CD4-positive, alpha-beta memory T cell (primary cell): Measurements from ENCODE around the gene LSM7. TPM values are rescaled to one million over a fixed set of nuclear protein-coding genes. Genes with fewer than 3 reads are reported as not detected.

Experiments
- CTCF ChIA-PET: fragments of 350-600 bp; sonication (Branson Sonifier 250); formaldehyde crosslinking; loops from one replicate; lab custom pipeline; 2021; ENCODE audit warnings: inconsistent platforms; ENCODE audit not compliant: partially characterized antibody; lab: Charles Lee
- POLR2A ChIA-PET: fragments of 350-600 bp; sonication (Branson Sonifier 250); formaldehyde crosslinking; loops from one replicate; lab custom pipeline; 2021; ENCODE audit not compliant: partially characterized antibody; lab: Charles Lee
- DNase-seq, 5 donors: peaks; one replicate each; pipeline versions ENCODE4 v3.0.0 to v3.0.0-alpha.2; 2020 to 2022; ENCODE audit warnings: mixed read lengths in 1 of 5
- H3K27ac ChIP-seq: one replicate; pipeline ENCODE4 v1.7.0; 2013; ENCODE audit warnings: low read depth, low read length
- H3K27me3 ChIP-seq: 2 replicates; pipeline ENCODE4 v1.7.0; 2013; ENCODE audit warnings: mild to moderate bottlenecking, low read length, moderate library complexity; ENCODE audit not compliant: insufficient read depth
- H3K36me3 ChIP-seq: 2 replicates; pipeline ENCODE4 v1.7.0; 2013; ENCODE audit warnings: mild to moderate bottlenecking, low read length, moderate library complexity; ENCODE audit not compliant: insufficient read depth
- H3K4me1 ChIP-seq: 2 replicates; pipeline ENCODE4 v1.7.0; 2013; ENCODE audit warnings: mild to moderate bottlenecking, low read length, moderate library complexity; ENCODE audit not compliant: insufficient read depth
- H3K4me3 ChIP-seq, 2 donors: one replicate each; pipeline ENCODE4 v1.7.0; 2013; ENCODE audit warnings: low read length in 2 of 2, mild to moderate bottlenecking in 1 of 2
- H3K9me3 ChIP-seq, 2 donors: one replicate each; pipeline ENCODE4 v1.7.0; 2013; ENCODE audit warnings: low read length in 2 of 2, control low read depth in 1 of 2; ENCODE audit not compliant: control insufficient read depth in 1 of 2
- H3K27ac Mint-ChIP-seq, 7 donors: one replicate each; pipeline ENCODE4 v1.8.0; 2020 to 2021; ENCODE audit warnings: mixed read lengths in 7 of 7, mild to moderate bottlenecking in 6 of 7, inconsistent platforms in 3 of 7, moderate library complexity in 3 of 7
- H3K27me3 Mint-ChIP-seq, 2 donors: one replicate each; pipeline ENCODE4 v1.8.0; 2020 to 2021; ENCODE audit warnings: mixed read lengths in 2 of 2
- H3K36me3 Mint-ChIP-seq, 2 donors: one replicate each; pipeline ENCODE4 v1.8.0; 2020 to 2021; ENCODE audit warnings: mixed read lengths in 2 of 2, inconsistent platforms in 1 of 2, mild to moderate bottlenecking in 1 of 2
- H3K4me1 Mint-ChIP-seq, 4 donors: one replicate each; pipeline ENCODE4 v1.8.0; 2020 to 2021; ENCODE audit warnings: mixed read lengths in 4 of 4, mild to moderate bottlenecking in 1 of 4
- H3K4me3 Mint-ChIP-seq, 8 donors: one replicate each; pipeline ENCODE4 v1.8.0; 2020 to 2021; ENCODE audit warnings: mixed read lengths in 8 of 8, mild to moderate bottlenecking in 7 of 8, moderate library complexity in 6 of 8, inconsistent platforms in 3 of 8
- H3K9me3 Mint-ChIP-seq, 8 donors: one replicate each; pipeline ENCODE4 v1.8.0; 2020 to 2021; ENCODE audit warnings: mixed read lengths in 8 of 8, mild to moderate bottlenecking in 5 of 8, inconsistent platforms in 3 of 8, moderate library complexity in 1 of 8
- intact Hi-C: fragments of 100-400 bp; cut with micrococcal nuclease; formaldehyde crosslinking; loops from one replicate; pipeline ENCODE4 v1.15.1; 2023
- polyA plus RNA-seq, 2 donors: library from polyadenylated mRNA; unstranded; fragments of 300-500 nt; fragmentation: Illumina TruSeq; gene quantifications; one replicate each; pipeline ENCODE4 v1.2.3, GENCODE V29; 2021
- total RNA-seq, 2 experiments: library from RNA; stranded (reverse); gene quantifications; one replicate each; pipeline ENCODE4 v1.2.3, GENCODE V29; 2021

Gene LSM7
- total and polyA plus RNA-seq, 4 experiments from 2014 or later = 107 to 171 (median 137) TPM

DNA sequence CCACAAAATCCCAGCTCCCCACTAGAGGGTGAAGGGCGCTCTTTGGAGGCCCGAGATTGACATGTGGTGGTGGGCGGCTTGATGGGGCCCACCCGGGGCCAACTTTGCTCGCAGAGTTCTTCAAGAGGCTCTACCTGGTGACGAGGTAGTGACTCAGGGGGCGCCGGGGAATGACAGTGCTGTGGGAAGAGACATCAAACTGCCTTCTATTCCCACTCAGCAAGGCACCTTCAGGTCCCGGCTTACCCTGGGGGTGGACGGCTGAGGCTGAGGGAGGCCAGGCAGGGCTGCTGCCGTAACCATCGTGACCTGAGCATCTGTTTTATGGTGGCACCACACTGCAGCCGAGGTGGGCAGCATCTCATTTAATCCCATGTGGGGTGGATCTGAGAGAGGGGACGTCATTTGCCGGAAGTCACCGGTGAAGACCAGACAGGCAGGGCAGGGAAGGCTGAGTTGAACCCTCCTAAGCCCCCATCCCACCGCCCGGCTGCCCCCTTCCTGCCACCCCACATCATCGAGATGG is 22.0 kb downstream of the LSM7 start:
- no peaks in the 10 kb centered on the region for H3K36me3 Mint-ChIP-seq
- Histone ChIP-seq H3K36me3 (no peaks in the 10 kb centered on the region), H3K27me3 (peaks cover 27% of the 10 kb centered on the region), H3K4me3 (no peak overlapping the region), H3K4me1 (peaks cover 12% of the 10 kb centered on the region), H3K9me3 (no peaks in the 10 kb centered on the region), H3K27ac (no peak overlapping the region)
- peak overlapping the region in 1 of 7 donors; percentile 60 for H3K27ac Mint-ChIP-seq
- intact Hi-C loops = no loop called here
- no peak for DNase-seq
- peaks cover 4 to 23% (median 13%) of the 10 kb centered on the region in 4 donors for H3K4me1 Mint-ChIP-seq
- POLR2A ChIA-PET = no interaction called here
- peaks cover 17 to 32% of the 10 kb centered on the region in 2 donors for H3K27me3 Mint-ChIP-seq
- H3K4me3 Mint-ChIP-seq = no peak overlapping the region
- peaks cover 0 to 4% (median 0%) of the 10 kb centered on the region in 8 donors for H3K9me3 Mint-ChIP-seq
- CTCF ChIA-PET = no interaction called here

DNA sequence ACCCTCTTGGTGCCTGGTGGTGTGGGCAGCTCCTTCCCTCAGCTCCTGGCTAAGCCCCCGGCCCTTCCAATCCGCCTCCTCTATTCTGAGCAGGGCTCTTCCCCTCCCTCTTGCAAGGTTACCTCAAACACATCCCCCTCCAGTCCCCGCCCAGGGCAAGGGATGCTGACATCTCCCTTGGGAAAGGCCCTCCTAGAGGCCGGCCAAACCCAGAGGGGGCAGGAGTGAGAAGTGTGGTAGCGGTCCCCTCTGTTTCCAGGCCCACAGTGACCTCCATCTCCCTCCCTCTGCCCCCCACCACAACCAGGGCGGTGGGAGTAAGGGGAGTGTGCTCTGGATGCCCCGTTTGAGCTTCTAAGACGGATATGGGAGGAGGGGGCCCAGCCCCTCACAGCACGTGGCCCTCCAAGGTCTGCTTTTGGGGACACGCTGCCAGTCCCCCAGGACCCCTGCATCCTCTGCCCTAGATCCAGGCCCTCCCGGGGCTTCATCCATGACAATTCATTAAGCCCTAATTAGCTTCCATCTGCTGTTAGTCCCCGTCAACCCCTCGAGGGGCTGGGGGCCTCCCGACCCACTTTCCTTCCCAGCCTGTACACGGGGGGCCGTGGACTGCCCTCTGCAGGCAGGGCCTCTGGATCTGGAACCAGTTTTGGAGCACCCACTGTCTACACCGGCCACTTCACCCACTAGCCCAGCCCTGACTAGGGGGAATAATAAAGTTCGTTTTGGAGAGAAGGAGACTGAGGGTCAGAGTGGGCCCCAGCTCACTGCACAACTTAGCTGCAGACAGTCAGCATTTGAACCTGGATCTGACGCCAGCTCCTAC is 22.7 kb downstream of the LSM7 start:
- no peaks in the 10 kb centered on the region for H3K36me3 Mint-ChIP-seq
- H3K4me1 ChIP-seq = peaks cover 12% of the 10 kb centered on the region
- H3K4me3 Mint-ChIP-seq = peak overlapping the region in 1 of 8 donors; percentile 16
- DNase-seq = no peak
- intact Hi-C loops = no loop called here
- peaks cover 20 to 32% of the 10 kb centered on the region in 2 donors for H3K27me3 Mint-ChIP-seq
- POLR2A ChIA-PET = interaction anchor here (1.1 kb wide), 1 partner anchor 23 kb away, joined by 3 read pairs; the partner anchor contains the start of gene PEAK3
- peaks cover 27% of the 10 kb centered on the region for H3K27me3 ChIP-seq
- peaks cover 0 to 4% (median 0%) of the 10 kb centered on the region in 8 donors for H3K9me3 Mint-ChIP-seq
- H3K27ac ChIP-seq = no peak overlapping the region
- no peak overlapping the region for H3K4me3 ChIP-seq
- no peaks in the 10 kb centered on the region for H3K9me3 ChIP-seq
- CTCF ChIA-PET = no interaction called here
- H3K27ac Mint-ChIP-seq = peak overlapping the region in 1 of 7 donors; percentile 60
- H3K36me3 ChIP-seq = no peaks in the 10 kb centered on the region
- peaks cover 4 to 23% (median 13%) of the 10 kb centered on the region in 4 donors for H3K4me1 Mint-ChIP-seq

DNA sequence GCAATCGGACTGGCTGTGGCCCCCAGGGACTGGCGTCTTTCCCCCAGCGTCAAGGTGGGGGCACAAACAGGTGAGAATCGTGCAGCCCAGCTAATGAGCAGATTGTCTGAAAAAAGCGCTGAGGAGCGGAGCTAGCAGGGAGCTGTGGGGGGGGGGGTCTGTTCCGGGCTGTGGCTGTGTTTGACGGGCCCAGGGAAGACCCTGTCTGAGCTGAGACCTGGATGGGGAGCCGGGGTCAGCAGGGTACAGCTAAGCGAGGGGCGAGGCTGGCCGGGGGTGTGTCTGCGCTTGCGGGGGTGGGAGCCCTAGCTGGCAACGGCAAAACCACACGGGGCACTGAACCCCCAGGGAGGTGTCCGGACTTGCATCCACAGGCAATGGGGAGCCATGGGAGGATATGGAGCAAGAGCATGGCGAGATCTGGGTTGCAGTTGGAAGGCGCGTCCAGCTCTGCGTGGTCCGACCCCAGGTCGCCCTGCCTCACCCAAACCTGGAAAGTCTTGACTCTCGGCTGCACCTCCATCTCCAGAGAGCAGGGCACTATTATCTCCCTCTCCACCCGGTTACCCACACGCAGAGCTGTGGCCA is 25.1 kb downstream of the LSM7 start:
- intact Hi-C loops = no loop called here
- H3K4me3 Mint-ChIP-seq = peak overlapping the region in 4 of 8 donors; percentile 53 to 80 (median 75)
- Histone ChIP-seq H3K4me3 (no peak overlapping the region), H3K27me3 (peaks cover 21% of the 10 kb centered on the region), H3K4me1 (peaks cover 10% of the 10 kb centered on the region), H3K36me3 (no peaks in the 10 kb centered on the region), H3K27ac (no peak overlapping the region), H3K9me3 (no peaks in the 10 kb centered on the region)
- ChIA-PET POLR2A (interaction anchor here (1.1 to 2.1 kb wide), 3 partner anchors 12 to 28 kb away, joined by 3 to 10 read pairs (median 4); no protein-coding TSS in a partner anchor), CTCF (no interaction called here)
- DNase-seq = no peak
- peaks cover 2 to 19% (median 9%) of the 10 kb centered on the region in 4 donors for H3K4me1 Mint-ChIP-seq
- peaks cover 10 to 24% of the 10 kb centered on the region in 2 donors for H3K27me3 Mint-ChIP-seq
- H3K27ac Mint-ChIP-seq = peak overlapping the region in 1 of 7 donors; percentile 57
- no peaks in the 10 kb centered on the region for H3K36me3 Mint-ChIP-seq
- peaks cover 0 to 2% (median 0%) of the 10 kb centered on the region in 8 donors for H3K9me3 Mint-ChIP-seq

DNA sequence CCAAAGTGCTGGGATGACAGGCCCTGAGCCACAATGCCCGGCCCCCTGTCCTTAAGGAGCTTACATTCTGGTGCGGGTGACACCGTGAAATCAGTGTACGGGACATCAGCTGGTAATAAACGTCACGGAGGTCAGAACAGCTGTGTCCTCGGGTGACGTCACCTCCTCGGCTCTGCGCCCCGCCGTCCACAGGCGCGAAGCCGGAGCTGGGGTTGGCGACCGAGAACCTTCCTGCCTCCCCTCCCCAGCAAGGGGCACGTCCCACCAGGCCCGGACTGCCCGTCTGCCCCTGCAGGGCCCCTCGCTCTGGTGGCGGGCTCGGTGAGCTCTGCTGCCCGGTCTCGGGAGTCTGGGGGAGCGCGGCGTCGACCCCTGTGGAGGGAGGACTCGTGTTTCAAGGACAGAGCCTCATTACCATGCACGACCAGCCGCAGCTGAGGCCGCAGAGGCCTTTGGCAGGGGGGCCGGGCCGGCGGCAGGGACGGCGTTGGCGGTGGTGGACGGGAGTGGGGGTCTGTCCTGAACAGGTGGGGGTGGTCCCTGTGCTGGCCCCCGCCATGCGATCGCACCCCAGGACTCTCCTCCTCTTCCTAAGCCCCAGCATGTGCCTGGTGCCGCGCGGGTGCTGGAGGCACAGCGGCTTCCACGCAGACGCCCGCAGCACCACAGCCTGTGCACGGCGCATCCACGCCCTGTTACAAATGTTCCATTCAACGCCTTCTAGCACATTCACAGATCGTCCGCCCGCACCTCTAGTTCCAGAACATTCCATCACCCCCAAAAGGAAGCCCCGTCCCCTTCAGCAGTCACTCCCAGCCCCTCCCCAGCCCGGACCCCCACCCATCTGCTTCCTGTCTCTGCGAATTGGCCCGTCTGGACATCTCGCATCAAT is 25.8 kb downstream of the LSM7 start:
- Mint-ChIP-seq H3K9me3 (peaks cover 0 to 2% (median 0%) of the 10 kb centered on the region in 8 donors), H3K27me3 (peaks cover 10 to 24% of the 10 kb centered on the region in 2 donors), H3K27ac (peak overlapping the region in 1 of 7 donors; percentile 57), H3K4me3 (peak overlapping the region in 7 of 8 donors; percentile 48 to 80 (median 65)), H3K4me1 (peaks cover 2 to 19% (median 9%) of the 10 kb centered on the region in 4 donors), H3K36me3 (no peaks in the 10 kb centered on the region)
- POLR2A ChIA-PET = interaction anchor here (0.9 to 2.1 kb wide), 7 partner anchors 11 to 67 kb away, joined by 3 to 10 read pairs (median 4); partner anchors contain the start of genes LSM7 and PLEKHJ1
- H3K27ac ChIP-seq = no peak overlapping the region
- intact Hi-C loops = no loop called here
- H3K27me3 ChIP-seq = peaks cover 19% of the 10 kb centered on the region
- H3K36me3 ChIP-seq = no peaks in the 10 kb centered on the region
- H3K4me3 ChIP-seq = no peak overlapping the region
- no peaks in the 10 kb centered on the region for H3K9me3 ChIP-seq
- DNase-seq = peak in 1 of 5 donors; percentile 21
- H3K4me1 ChIP-seq = peaks cover 9% of the 10 kb centered on the region
- CTCF ChIA-PET = no interaction called here

DNA sequence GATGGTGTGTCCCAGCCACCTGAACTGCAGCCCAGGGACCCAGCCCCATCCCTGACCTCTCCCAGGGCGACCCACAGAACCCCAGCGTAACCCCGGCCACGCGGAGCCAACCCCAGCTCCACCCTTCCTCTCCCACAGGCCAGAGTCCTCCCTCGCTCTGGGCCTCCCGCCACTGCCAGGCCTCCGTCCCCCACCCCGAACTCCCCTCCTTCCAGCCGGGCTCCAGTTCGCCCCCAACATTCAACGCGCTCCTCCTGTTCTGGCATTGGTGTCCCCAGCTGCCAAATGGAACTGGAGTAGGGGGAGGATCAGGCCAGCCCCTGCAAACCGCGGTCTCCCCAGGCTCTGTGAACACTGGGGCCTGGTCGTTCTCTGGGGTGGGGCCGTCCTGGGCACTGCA is 27.9 kb downstream of the LSM7 start:
- Mint-ChIP-seq H3K4me1 (peaks cover 2 to 15% (median 9%) of the 10 kb centered on the region in 4 donors), H3K9me3 (peaks cover 0 to 2% (median 0%) of the 10 kb centered on the region in 8 donors), H3K27me3 (peaks cover 10 to 19% of the 10 kb centered on the region in 2 donors), H3K4me3 (no peak overlapping the region), H3K36me3 (no peaks in the 10 kb centered on the region), H3K27ac (peak overlapping the region in 1 of 7 donors; percentile 15)
- H3K4me1 ChIP-seq = peaks cover 9% of the 10 kb centered on the region
- no peak for DNase-seq
- H3K4me3 ChIP-seq = no peak overlapping the region
- no peaks in the 10 kb centered on the region for H3K36me3 ChIP-seq
- H3K27ac ChIP-seq = no peak overlapping the region
- ChIA-PET POLR2A (interaction anchor here (0.7 to 1.2 kb wide), 2 partner anchors 12 to 18 kb away, joined by 3 read pairs; no protein-coding TSS in a partner anchor), CTCF (interaction anchor here (0.7 kb wide), 1 partner anchor 120 kb away, joined by 3 read pairs; no protein-coding TSS in a partner anchor)
- intact Hi-C loops = no loop called here
- peaks cover 11% of the 10 kb centered on the region for H3K27me3 ChIP-seq
- no peaks in the 10 kb centered on the region for H3K9me3 ChIP-seq

DNA sequence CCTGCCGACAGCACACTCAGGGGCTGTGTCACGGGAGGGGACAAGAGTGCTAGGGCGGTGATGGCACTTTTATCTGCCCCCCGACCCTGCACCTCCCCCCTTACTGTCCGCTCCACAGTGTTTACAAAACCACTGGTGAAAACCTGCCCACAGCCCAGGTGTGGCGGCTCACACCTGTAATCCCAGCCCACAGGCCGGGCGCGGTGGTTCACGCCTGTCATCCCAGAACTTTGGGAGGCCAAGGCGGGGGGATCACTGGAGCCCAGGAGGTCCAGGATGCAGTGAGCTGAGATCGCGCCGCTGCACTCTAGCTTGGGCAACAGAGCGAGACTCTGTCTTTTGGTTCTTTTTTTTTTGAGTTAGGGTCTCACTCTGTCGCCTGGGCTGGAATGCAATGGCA is 32.2 kb downstream of the LSM7 start:
- H3K4me3 Mint-ChIP-seq = no peak overlapping the region
- POLR2A ChIA-PET = interaction anchor here (1.1 to 1.5 kb wide), 3 partner anchors 14 to 245 kb away, joined by 3 to 5 read pairs (median 3); partner anchors contain the start of genes MKNK2 and PEAK3
- H3K9me3 Mint-ChIP-seq = no peaks in the 10 kb centered on the region
- Histone ChIP-seq H3K27ac (no peak overlapping the region), H3K9me3 (no peaks in the 10 kb centered on the region), H3K27me3 (no peaks in the 10 kb centered on the region), H3K4me1 (peaks cover 3% of the 10 kb centered on the region), H3K36me3 (no peaks in the 10 kb centered on the region), H3K4me3 (no peak overlapping the region)
- H3K36me3 Mint-ChIP-seq = peaks cover 0 to 10% of the 10 kb centered on the region in 2 donors
- peaks cover 0 to under 1% of the 10 kb centered on the region in 2 donors for H3K27me3 Mint-ChIP-seq
- intact Hi-C loops = no loop called here
- peaks cover 3 to 22% (median 9%) of the 10 kb centered on the region in 4 donors for H3K4me1 Mint-ChIP-seq
- peak overlapping the region in 1 of 7 donors; percentile 13 for H3K27ac Mint-ChIP-seq
- CTCF ChIA-PET = interaction anchor here (0.8 kb wide), 1 partner anchor 13 kb away, joined by 3 read pairs; no protein-coding TSS in a partner anchor
- DNase-seq = no peak
